ENCODE results near the gene PDE9A.

- TF ChIP-seq POLR2A (IDR thresholded peaks at IDR 0.05) (no peak), POLR2AphosphoS5 (IDR thresholded peaks at IDR 0.05) (no peak)
Observed at GRCh38 chr21:42755766-42756579, 102.6 kb downstream of the PDE9A start.

Data from breast epithelium (tissue), 3 donors.